HG03097 (cell line): Measurements from ENCODE around the gene AADACL2.

Experiments used
- ATAC-seq: cut with Tn5 transposase; IDR thresholded peaks from one replicate; pipeline ENCODE4 v1.9.1; 2021; ENCODE audit not compliant: unreplicated experiment, low FRiP score

AADACL2 gene

DNA sequence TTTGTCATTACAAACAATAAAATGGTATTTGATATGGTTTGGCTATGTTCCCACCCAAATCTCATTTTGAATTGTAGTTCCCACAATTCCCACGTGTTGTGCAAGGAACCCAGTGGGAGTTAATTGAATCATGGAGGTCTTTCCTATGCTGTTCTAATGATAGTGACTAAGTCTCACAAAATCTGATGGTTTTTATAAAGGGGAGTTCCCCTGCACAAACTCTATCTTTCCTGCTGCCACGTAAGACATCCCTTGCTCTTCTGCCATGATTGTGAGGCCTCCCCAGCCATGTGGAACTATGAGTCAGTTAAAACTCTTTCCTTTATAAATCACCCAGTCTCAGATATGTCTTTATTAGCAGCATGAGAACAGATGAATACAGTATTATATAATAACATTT is 64.7 kb downstream of the AADACL2 start:
- ATAC-seq = no peak

DNA sequence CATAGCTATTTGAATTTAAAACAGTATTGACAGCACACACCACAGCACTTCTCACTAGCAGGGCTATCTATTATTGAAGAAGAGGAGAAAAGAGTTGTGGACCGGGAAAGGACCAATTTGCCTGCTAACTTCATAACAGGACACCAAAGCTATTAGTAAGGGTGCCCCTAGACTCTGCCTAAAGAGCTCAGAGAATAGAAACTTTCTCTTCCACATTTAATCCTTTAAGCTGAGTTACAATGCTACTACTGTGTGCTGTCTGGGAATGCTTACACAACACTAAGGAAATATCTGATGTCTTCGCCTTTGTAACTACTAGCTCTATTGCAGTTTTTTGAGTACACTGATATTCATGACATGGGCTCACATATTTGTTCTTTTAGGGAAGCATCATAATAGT is 66.7 kb downstream of the AADACL2 start:
- ATAC-seq = no peak

DNA sequence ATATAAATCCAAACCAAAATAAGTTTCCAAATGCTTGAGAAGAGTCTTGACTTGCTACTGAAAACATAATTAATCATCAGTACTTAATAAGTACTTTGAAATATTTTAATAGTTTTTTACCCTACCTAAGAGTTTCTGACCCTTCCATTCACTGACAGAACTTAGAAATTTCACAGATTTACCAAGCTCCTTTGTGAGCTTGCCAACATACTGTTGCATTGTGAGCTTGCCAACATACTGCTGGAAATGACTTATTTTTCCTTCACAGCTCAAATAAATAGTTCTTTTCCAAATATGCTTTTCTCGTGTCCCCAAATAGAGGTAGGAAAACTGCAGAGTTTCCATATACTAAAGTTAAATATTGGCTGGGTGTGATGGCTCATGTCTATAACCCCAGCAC is 70.5 kb downstream of the AADACL2 start:
- ATAC-seq = no peak

DNA sequence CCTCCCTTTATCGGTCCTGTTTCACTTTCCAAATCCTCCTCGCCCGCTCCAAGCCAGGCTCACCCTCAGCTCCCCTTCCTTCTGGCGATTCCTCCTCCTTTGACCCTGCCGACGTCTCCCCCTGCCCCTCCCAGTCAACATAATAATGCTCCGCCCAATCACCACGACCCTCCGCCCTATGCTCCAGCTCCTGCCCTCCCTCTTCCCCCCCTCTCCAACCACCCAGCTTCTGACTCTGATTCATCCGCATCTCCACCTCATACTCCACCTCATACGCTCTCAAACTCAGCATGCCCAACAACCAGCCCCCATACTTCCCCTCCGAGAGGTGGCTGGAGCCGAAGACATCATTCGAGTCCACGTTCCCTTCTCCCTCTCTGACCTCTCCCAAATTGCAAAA is 73.1 kb downstream of the AADACL2 start:
- no peak for ATAC-seq
